A549 (cell line): ENCODE data around the gene RAB30. TPM values are rescaled to one million over a fixed set of nuclear protein-coding genes. Genes with fewer than 3 reads are reported as not detected.

Experiments
- ATAC-seq, 2 experiments: fragments of 200-7000 bp in 1 of 2; fragments of >200 bp in 1 of 2; cut with Nextera tagmentation in 1 of 2; cut with Tn5 transposase in 1 of 2; 3 replicates each; pipeline versions ENCODE4 v1.8.0 to v1.9.1; 2018 to 2020; ENCODE audit warnings: mild to moderate bottlenecking in 1 of 2, moderate library complexity in 1 of 2
- CTCF ChIA-PET: fragments of 300-600 bp; sonication (Branson Sonifier 250); formaldehyde crosslinking; extraction: SDS; loops from one replicate; lab custom pipeline; 2021; ENCODE audit warnings: antibody characterized with exemption, inconsistent platforms; lab: Yijun Ruan, JAX
- POLR2A ChIA-PET: fragments of 350-600 bp; formaldehyde crosslinking; extraction: SDS; loops from one replicate; lab custom pipeline; 2021; ENCODE audit warnings: antibody characterized with exemption, inconsistent platforms; lab: Yijun Ruan, JAX
- DNase-seq, 2 experiments: peaks; one replicate each; pipeline versions ENCODE4 v3.0.0 to v3.0.0-alpha.2; 2011 to 2016; ENCODE audit warnings: low read depth in 1 of 2, low spot score in 1 of 2
- FAIRE-seq: peaks from 2 replicates; lab custom pipeline; 2011; peaks lifted over from hg19 to GRCh38; lab: Jason Lieb, UNC
- H3K27ac ChIP-seq, 2 experiments: fragments of >200 bp; sonication (Bioruptor Twin); formaldehyde crosslinking; 3 replicates each; pipeline ENCODE4 v1.5.1; 2016 to 2017
- H3K4me1 ChIP-seq: fragments of >200 bp; sonication (Bioruptor Twin); formaldehyde crosslinking; 3 replicates; pipeline ENCODE4 v1.6.1; 2016
- H3K4me2 ChIP-seq: fragments of >200 bp; sonication (Bioruptor Twin); formaldehyde crosslinking; 3 replicates; pipeline ENCODE4 v1.6.1; 2016
- H3K4me3 ChIP-seq: fragments of >200 bp; sonication (Bioruptor Twin); formaldehyde crosslinking; 3 replicates; pipeline ENCODE4 v1.5.1; 2016
- H3K9me3 ChIP-seq: fragments of >200 bp; sonication (Bioruptor Twin); formaldehyde crosslinking; 3 replicates; pipeline ENCODE4 v1.6.1; 2016
- CBX8 ChIP-seq: fragments of 200-600 bp; sonication (generic); IDR thresholded peaks from 2 replicates; pipeline ENCODE4 v1.6.1; 2016
- CEBPB ChIP-seq, 2 experiments: fragments of >200 bp in 1 of 2; sonication (Bioruptor Twin) in 1 of 2; formaldehyde crosslinking in 1 of 2; IDR thresholded peaks; 2 replicates each; pipeline ENCODE4 v1.6.1; 2012 to 2016
- ESRRA ChIP-seq: fragments of 150-350 bp; IDR thresholded peaks from 2 replicates; pipeline ENCODE4 v1.6.1; 2014; ENCODE audit warnings: mild to moderate bottlenecking, low read length, borderline replicate concordance
- GATA3 ChIP-seq: IDR thresholded peaks from 2 replicates; pipeline ENCODE4 v1.6.1; 2012; ENCODE audit warnings: borderline replicate concordance
- HOXB13 ChIP-seq: fragments of 250-450 bp; sonication (Bioruptor Pico); IDR thresholded peaks from 2 replicates; pipeline ENCODE4 v1.5.0; 2020; ENCODE audit warnings: low read depth, mild to moderate bottlenecking, moderate library complexity
- JUN ChIP-seq, 2 experiments: fragments of >200 bp; sonication (Bioruptor Twin); formaldehyde crosslinking; IDR thresholded peaks; 2 replicates in 1 of 2; 3 replicates in 1 of 2; pipeline ENCODE4 v1.6.1; 2016 to 2017
- MAZ ChIP-seq: fragments of 150-350 bp; IDR thresholded peaks from 2 replicates; pipeline ENCODE4 v1.6.1; 2014; ENCODE audit warnings: antibody characterized with exemption, low read depth, low read length, borderline replicate concordance
- WGBS: methylation state at CpG from one replicate; pipeline ENCODE4 v1.1.6; 2017; ENCODE audit errors: missing lambda C conversion rate; 5-methylcytosine and 5-hydroxymethylcytosine counted together
- polyA plus RNA-seq, 4 experiments: library from polyadenylated mRNA; depleted of rRNA in 3 of 4; stranded (reverse); fragments of >200 nt; fragmentation: RNase III in 1 of 4; extraction: RNeasy Plus Mini Kit Qiagen cat#74134 plus additional on column Dnase treatment in 1 of 4; gene quantifications; 2 replicates in 3 of 4; 3 replicates in 1 of 4; pipeline ENCODE4 v1.2.3, GENCODE V29; 2011 to 2017
- small RNA-seq, 6 experiments: library from RNA; depleted of rRNA; stranded (forward); fragments of <200 nt; gene quantifications; one replicate each; pipeline ENCODE3, GENCODE V24; 2012
- TF ChIP-seq, protein P1 (sequence below): IDR thresholded peaks from 2 replicates; pipeline ENCODE4 v1.6.1; 2012
- TF ChIP-seq, protein P2 (sequence below): fragments of >200 bp; sonication (Bioruptor Twin); formaldehyde crosslinking; IDR thresholded peaks from 3 replicates; pipeline ENCODE4 v1.5.1; 2016
- TF ChIP-seq, protein P3 (sequence below): IDR thresholded peaks from 2 replicates; pipeline ENCODE4 v1.6.1; 2012; ENCODE audit warnings: low read depth, borderline replicate concordance

RAB30 gene
- polyA plus RNA-seq, 2 of the 4 experiments (the other 2 are of a cell fraction) = 4.2 to 6.2 TPM

DNA sequence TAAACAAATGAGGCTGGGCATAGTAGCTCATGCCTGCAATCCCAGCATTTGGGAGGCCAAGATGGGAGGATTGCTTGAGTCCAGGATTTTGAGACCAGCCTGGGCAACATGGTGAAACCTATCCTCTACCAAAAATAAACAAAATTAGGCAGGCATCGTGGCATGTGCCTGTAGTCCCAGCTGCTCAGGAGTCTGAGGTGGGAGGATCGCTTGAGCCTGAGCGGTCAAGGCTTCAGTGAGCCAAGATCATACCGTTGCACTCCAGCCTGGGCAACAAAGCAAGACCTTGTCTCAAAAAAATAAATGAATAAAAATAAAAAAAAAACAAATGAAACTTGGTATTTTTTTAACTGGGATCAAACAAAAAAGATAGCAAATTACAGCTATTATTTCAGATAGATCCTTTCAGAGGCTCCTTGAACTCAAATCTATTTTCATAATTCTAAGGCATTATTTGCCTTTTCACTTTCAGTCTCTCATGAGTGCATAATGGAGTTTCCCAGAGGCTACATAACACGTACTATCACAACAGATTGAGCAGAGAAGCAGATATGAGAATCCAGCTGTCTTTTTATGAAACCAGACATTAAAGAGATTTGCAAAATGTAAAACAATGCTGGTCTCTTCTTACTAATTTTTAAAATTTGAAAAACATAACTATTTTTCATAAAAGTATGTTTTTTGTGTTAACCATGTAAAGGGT is 147.0 kb downstream of the RAB30 start:
- TF ChIP-seq HOXB13 (CRISPR knock-in tag) = no peak
- TF ChIP-seq CBX8 = no peak
- TF ChIP-seq ESRRA = no peak
- TF ChIP-seq, protein P1, sequence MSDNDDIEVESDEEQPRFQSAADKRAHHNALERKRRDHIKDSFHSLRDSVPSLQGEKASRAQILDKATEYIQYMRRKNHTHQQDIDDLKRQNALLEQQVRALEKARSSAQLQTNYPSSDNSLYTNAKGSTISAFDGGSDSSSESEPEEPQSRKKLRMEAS = no peak
- no peak for TF ChIP-seq JUN (IDR thresholded peaks at IDR 0.05)
- no peak for TF ChIP-seq GATA3
- TF ChIP-seq MAZ = no peak
- TF ChIP-seq CEBPB (IDR thresholded peaks at IDR 0.05) = no peak
- TF ChIP-seq, protein P2, sequence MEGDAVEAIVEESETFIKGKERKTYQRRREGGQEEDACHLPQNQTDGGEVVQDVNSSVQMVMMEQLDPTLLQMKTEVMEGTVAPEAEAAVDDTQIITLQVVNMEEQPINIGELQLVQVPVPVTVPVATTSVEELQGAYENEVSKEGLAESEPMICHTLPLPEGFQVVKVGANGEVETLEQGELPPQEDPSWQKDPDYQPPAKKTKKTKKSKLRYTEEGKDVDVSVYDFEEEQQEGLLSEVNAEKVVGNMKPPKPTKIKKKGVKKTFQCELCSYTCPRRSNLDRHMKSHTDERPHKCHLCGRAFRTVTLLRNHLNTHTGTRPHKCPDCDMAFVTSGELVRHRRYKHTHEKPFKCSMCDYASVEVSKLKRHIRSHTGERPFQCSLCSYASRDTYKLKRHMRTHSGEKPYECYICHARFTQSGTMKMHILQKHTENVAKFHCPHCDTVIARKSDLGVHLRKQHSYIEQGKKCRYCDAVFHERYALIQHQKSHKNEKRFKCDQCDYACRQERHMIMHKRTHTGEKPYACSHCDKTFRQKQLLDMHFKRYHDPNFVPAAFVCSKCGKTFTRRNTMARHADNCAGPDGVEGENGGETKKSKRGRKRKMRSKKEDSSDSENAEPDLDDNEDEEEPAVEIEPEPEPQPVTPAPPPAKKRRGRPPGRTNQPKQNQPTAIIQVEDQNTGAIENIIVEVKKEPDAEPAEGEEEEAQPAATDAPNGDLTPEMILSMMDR = no peak
- TF ChIP-seq, protein P3, sequence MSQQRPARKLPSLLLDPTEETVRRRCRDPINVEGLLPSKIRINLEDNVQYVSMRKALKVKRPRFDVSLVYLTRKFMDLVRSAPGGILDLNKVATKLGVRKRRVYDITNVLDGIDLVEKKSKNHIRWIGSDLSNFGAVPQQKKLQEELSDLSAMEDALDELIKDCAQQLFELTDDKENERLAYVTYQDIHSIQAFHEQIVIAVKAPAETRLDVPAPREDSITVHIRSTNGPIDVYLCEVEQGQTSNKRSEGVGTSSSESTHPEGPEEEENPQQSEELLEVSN = no peak
- WGBS = 91% methylated on average over 5 of the region's 5 CpGs
- no peak for FAIRE-seq
- ChIA-PET CTCF (interaction anchor here (0.6 to 1.6 kb wide), 5 partner anchors 58 to 1677 kb away, joined by 3 to 4 read pairs (median 3); no protein-coding TSS in a partner anchor), POLR2A (no interaction called here)
- no peak overlapping the region for H3K4me3 ChIP-seq
- H3K4me1 ChIP-seq = 0 out of 3 replicates have a peak, but pooled peaks cover 5% of the 10 kb centered on the region
- H3K4me2 ChIP-seq = no peak overlapping the region
- no peak overlapping the region for H3K27ac ChIP-seq
- DNase-seq = no peak
- no peak for ATAC-seq
- no peaks in the 10 kb centered on the region for H3K9me3 ChIP-seq

Small RNA genes within 50 kb of the gene (small RNA-seq; reads per million reads assigned to genes)
- 0 reads per million in 6 experiments for gene SNORA70E

Other genes with a start within 250 kb of the RAB30 start
- 86.0 and 86.2 TPM in 2 replicates for gene PRCP, start 171.5 kb downstream of the RAB30 start, polyA plus RNA-seq (2011; rRNA removed)
- 46.7 to 52.9 TPM (median 49.8 TPM) in 3 replicates for gene PRCP, start 171.5 kb downstream of the RAB30 start, polyA plus RNA-seq (2017; fragmentation: RNase III; extraction: RNeasy Plus Mini Kit Qiagen cat#74134 plus additional on column Dnase treatment)
- 19.9 and 23.9 TPM in 2 replicates for gene DDIAS, start 170.2 kb downstream of the RAB30 start, polyA plus RNA-seq (2011; rRNA removed)
- 14.7 to 19.6 TPM (median 16.1 TPM) in 3 replicates for gene DDIAS, start 170.2 kb downstream of the RAB30 start, polyA plus RNA-seq (2017; fragmentation: RNase III; extraction: RNeasy Plus Mini Kit Qiagen cat#74134 plus additional on column Dnase treatment)
- 41.1 and 42.3 TPM in 2 replicates for gene PCF11, start 85.2 kb upstream of the RAB30 start, polyA plus RNA-seq (2011; rRNA removed)
- 24.7 to 28.7 TPM (median 25.2 TPM) in 3 replicates for gene PCF11, start 85.2 kb upstream of the RAB30 start, polyA plus RNA-seq (2017; fragmentation: RNase III; extraction: RNeasy Plus Mini Kit Qiagen cat#74134 plus additional on column Dnase treatment)
- 10.9 and 13.2 TPM in 2 replicates for gene ANKRD42, start 121.8 kb upstream of the RAB30 start, polyA plus RNA-seq (2011; rRNA removed)
- 9.1 to 11.0 TPM (median 10.9 TPM) in 3 replicates for gene ANKRD42, start 121.8 kb upstream of the RAB30 start, polyA plus RNA-seq (2017; fragmentation: RNase III; extraction: RNeasy Plus Mini Kit Qiagen cat#74134 plus additional on column Dnase treatment)
- gene CCDC90B, start 214.5 kb upstream of the RAB30 start, polyA plus RNA-seq (2011; rRNA removed) = 57.4 and 80.5 TPM in 2 replicates
- gene CCDC90B, start 214.5 kb upstream of the RAB30 start, polyA plus RNA-seq (2017; fragmentation: RNase III; extraction: RNeasy Plus Mini Kit Qiagen cat#74134 plus additional on column Dnase treatment) = 63.7 to 65.9 TPM (median 65.5 TPM) in 3 replicates